HFF-Myc (cell line): ENCODE results near the gene ADORA2B.

ENCODE experiments used
- DNase-seq: peaks from one replicate; pipeline ENCODE4 v3.0.0-alpha.2; 2011; ENCODE audit warnings: low read depth; ENCODE audit errors: extremely low read depth
- H3K4me3 ChIP-seq: replicated peaks from 2 replicates; pipeline ENCODE4 v1.5.1; 2011; ENCODE audit warnings: low read depth, mild to moderate bottlenecking, control low read depth, low read length
- CTCF ChIP-seq: IDR thresholded peaks from 2 replicates; pipeline ENCODE4 v1.5.1; 2012; ENCODE audit warnings: mild to moderate bottlenecking, low read depth, low read length, control low read depth; ENCODE audit errors: missing control alignments

The ADORA2B gene

GRCh38 chr17:15946611-15947120, 1.7 kb downstream of the ADORA2B start:
- DNase-seq = no peak
- H3K4me3 ChIP-seq = peak overlapping the region; percentile 78
- no peak for TF ChIP-seq CTCF

- no peak for DNase-seq
Observed at GRCh38 chr17:15947271-15947670, 2.3 kb downstream of the ADORA2B start.

GRCh38 chr17:15947976-15948752, 3.2 kb downstream of the ADORA2B start:
- peak overlapping the region; percentile 78 for H3K4me3 ChIP-seq
- no peak for DNase-seq
- no peak for TF ChIP-seq CTCF

More at GRCh38 chr17:15947271-15947670, 2.3 kb downstream of the ADORA2B start:
- no peak for TF ChIP-seq CTCF
- peak overlapping the region; percentile 78 for H3K4me3 ChIP-seq

GRCh38 chr17:15951368-15952047, 6.6 kb downstream of the ADORA2B start:
- no peak for TF ChIP-seq CTCF
- DNase-seq = no peak

GRCh38 chr17:15952048-15952532, 7.2 kb downstream of the ADORA2B start:
- H3K4me3 ChIP-seq = no peak overlapping the region
- no peak for TF ChIP-seq CTCF
- DNase-seq = no peak

More at GRCh38 chr17:15951368-15952047, 6.6 kb downstream of the ADORA2B start:
- no peak overlapping the region for H3K4me3 ChIP-seq

- no peak for DNase-seq
- no peak for TF ChIP-seq CTCF
- H3K4me3 ChIP-seq = no peak overlapping the region
Observed at GRCh38 chr17:15952916-15953790, 8.2 kb downstream of the ADORA2B start.
